MG63 (cell line): ENCODE data around the gene MERTK. TPM values are rescaled to one million over a fixed set of nuclear protein-coding genes. Genes with fewer than 3 reads are reported as not detected.
"Not testable (repeated sequence)": the region's sequence is repeated elsewhere in the genome, so short reads cannot be mapped to it uniquely, and the experiment has no call there.

ENCODE experiments used
- DNase-seq: peaks from one replicate; pipeline ENCODE4 v3.0.0-alpha.2; 2020
- H3K27me3 ChIP-seq: fragments of 250-450 bp; sonication (Bioruptor Pico); 2 replicates; pipeline ENCODE4 v1.5.1; 2020; ENCODE audit warnings: mild to moderate bottlenecking, moderate library complexity
- H3K36me3 ChIP-seq: fragments of 250-450 bp; sonication (Bioruptor Pico); 2 replicates; pipeline ENCODE4 v1.5.1; 2020; ENCODE audit warnings: mild to moderate bottlenecking, moderate library complexity
- H3K4me3 ChIP-seq: fragments of 250-450 bp; sonication (Bioruptor Pico); 2 replicates; pipeline ENCODE4 v1.5.1; 2020; ENCODE audit warnings: mild to moderate bottlenecking, moderate library complexity
- H3K9me3 ChIP-seq: fragments of 250-450 bp; sonication (Bioruptor Pico); 2 replicates; pipeline ENCODE4 v1.5.1; 2020; ENCODE audit warnings: mild to moderate bottlenecking, moderate library complexity
- total RNA-seq: library from RNA; depleted of rRNA; stranded (reverse); fragments of >200 nt; shearing (Covaris generic); gene quantifications from 2 replicates; pipeline ENCODE4 v1.2.3, GENCODE V29; 2014; ENCODE audit warnings: low replicate concordance

The MERTK gene
- total RNA-seq, 1 experiment from 2014 or later, result 0.23 TPM

- not testable (repeated sequence) for H3K4me3 ChIP-seq, H3K9me3 ChIP-seq, H3K27me3 ChIP-seq, H3K36me3 ChIP-seq, DNase-seq
Measured at GRCh38 chr2:111905475-111905869, 7.1 kb downstream of the MERTK start.

DNA sequence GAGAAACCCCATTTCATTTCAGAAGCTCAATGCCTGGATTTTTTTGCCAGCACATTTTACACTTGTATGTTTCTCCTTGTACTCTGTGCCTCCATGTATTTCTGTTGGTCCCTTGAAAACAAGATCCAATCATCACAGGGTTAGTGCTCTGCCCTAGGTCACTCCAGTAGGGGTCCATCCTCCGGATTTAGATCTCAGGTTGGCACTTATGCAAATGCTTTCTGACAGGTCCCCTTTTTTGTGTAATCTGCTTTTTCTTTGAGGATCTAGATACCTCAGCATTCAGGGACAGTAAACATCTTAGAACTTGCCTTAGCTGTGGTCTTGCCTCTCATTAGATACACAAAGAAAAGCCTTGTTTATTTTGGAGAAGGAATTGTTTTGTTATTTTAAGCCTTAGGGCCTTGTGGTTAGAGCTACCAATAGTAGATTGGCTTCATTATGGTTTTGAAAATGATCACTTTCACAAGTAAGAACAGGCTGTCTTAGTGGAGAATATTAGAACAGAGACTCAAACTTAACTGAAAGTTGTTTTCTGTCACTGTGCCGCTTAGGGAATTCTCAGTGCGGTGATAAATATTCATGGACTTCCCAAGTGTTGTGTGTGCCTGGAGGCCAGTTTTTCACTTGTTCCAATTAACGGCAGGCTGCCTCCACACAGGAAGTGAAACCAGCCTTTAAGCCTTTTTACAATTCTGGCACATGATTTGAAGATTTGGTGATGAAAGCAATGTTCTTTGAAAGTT, 7.8 kb downstream of the MERTK start:
- H3K4me3 ChIP-seq, result no peak overlapping the region
- no peaks in the 10 kb centered on the region for H3K9me3 ChIP-seq
- DNase-seq, result no peak

GRCh38 chr2:111908578-111908977, 10.2 kb downstream of the MERTK start:
- Histone ChIP-seq H3K4me3 (no peak overlapping the region), H3K27me3 (no peaks in the 10 kb centered on the region), H3K9me3 (no peaks in the 10 kb centered on the region), H3K36me3 (no peaks in the 10 kb centered on the region)
- no peak for DNase-seq

More for the DNA sequence above, 7.8 kb downstream of the MERTK start:
- H3K36me3 ChIP-seq, result no peaks in the 10 kb centered on the region
- H3K27me3 ChIP-seq, result no peaks in the 10 kb centered on the region

GRCh38 chr2:111909079-111909478, 10.7 kb downstream of the MERTK start:
- Histone ChIP-seq H3K4me3 (no peak overlapping the region), H3K36me3 (no peaks in the 10 kb centered on the region), H3K27me3 (no peaks in the 10 kb centered on the region), H3K9me3 (no peaks in the 10 kb centered on the region)
- no peak for DNase-seq

DNA sequence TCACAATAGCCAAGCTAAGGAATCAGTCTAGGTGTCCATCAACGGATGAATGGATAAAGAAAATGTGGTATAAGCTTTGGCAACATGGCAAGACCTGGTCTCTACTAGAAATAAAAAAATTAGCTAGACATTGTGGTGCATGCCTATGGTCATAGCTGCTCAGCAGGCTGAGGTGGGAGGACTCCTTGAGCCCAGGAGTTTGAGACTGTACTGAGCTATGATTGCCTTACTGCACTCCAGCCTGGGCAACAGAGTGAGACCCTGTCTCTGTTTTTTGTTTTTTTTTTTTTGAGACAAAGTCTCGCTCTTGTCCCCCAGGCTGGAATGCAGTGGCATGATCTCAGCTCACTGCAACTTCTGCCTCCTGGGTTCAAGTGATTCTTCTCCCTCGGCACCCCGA, 11.6 kb downstream of the MERTK start:
- H3K9me3 ChIP-seq, H3K4me3 ChIP-seq, H3K27me3 ChIP-seq, DNase-seq, H3K36me3 ChIP-seq: not testable (repeated sequence)

DNA sequence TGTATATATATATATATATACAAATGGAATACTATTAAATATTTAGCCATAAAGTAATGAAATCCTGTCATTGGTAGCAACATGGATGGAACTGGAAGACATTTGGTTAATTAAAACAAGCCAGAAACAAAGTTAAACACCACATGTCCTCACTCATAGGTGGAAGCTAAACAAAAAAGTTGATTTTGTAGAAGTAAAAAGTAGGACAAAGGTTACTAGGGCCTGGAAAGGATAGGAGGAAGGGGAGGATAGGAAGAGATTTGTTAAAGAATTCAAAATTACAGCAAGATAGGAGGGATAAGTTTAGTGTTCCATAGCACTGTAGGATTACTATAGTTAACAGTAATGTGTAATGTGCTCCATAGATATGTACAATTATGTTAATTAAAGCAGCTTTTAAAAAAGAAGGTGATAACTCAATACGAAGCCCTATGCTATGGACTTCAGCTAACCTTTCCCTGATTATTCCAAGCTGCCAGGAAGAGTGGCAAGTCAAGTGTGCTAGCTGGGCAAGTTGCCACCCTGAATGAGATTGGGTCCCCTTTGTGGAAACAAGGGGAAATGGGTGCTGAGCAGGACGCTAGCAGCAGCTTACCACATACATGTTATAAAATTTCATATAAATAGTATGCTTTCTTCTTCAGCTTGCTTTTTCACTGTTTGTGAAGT, 12.3 kb downstream of the MERTK start:
- Histone ChIP-seq H3K36me3 (no peaks in the 10 kb centered on the region), H3K9me3 (no peaks in the 10 kb centered on the region), H3K4me3 (no peak overlapping the region), H3K27me3 (no peaks in the 10 kb centered on the region)
- no peak for DNase-seq

GRCh38 chr2:111911295-111911977, 13.0 kb downstream of the MERTK start:
- H3K27me3 ChIP-seq, H3K4me3 ChIP-seq, DNase-seq, H3K36me3 ChIP-seq, H3K9me3 ChIP-seq: not testable (repeated sequence)

- Histone ChIP-seq H3K9me3 (no peaks in the 10 kb centered on the region), H3K27me3 (no peaks in the 10 kb centered on the region), H3K36me3 (no peaks in the 10 kb centered on the region), H3K4me3 (no peak overlapping the region)
- DNase-seq, result no peak
Measured at GRCh38 chr2:111912547-111912946, 14.1 kb downstream of the MERTK start.

- no peaks in the 10 kb centered on the region for H3K36me3 ChIP-seq
- H3K4me3 ChIP-seq, result no peak overlapping the region
- no peaks in the 10 kb centered on the region for H3K27me3 ChIP-seq
- no peak for DNase-seq
- H3K9me3 ChIP-seq, result no peaks in the 10 kb centered on the region
Measured at GRCh38 chr2:111917106-111917505, 18.7 kb downstream of the MERTK start.

DNA sequence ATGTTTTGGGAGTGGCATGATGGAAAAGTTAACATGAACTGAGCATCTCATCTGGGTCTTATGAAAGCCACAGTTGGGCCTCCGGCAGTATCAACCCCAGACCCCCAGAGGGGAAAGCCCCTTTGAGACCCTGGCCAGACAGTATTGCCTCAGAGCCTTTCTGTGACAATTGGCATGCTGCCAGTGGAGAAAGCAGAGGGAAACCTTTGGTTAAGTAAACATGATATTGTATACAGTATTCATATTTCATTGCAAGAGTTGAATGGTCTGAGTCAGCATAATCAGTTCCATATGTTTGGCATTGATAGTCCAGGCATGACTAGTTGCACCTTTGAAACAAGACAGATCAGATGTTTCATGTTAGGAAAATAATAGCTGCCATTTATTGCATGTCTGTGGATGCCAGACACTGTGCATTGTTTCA, 20.0 kb downstream of the MERTK start:
- Histone ChIP-seq H3K9me3 (no peaks in the 10 kb centered on the region), H3K4me3 (no peak overlapping the region), H3K36me3 (no peaks in the 10 kb centered on the region), H3K27me3 (no peaks in the 10 kb centered on the region)
- peak; percentile 47 for DNase-seq

- Histone ChIP-seq H3K9me3 (no peaks in the 10 kb centered on the region), H3K4me3 (no peak overlapping the region), H3K27me3 (no peaks in the 10 kb centered on the region), H3K36me3 (no peaks in the 10 kb centered on the region)
- DNase-seq, result no peak
Measured at GRCh38 chr2:111919365-111919764, 21.0 kb downstream of the MERTK start.

- Histone ChIP-seq H3K36me3 (no peaks in the 10 kb centered on the region), H3K27me3 (no peaks in the 10 kb centered on the region), H3K9me3 (no peaks in the 10 kb centered on the region), H3K4me3 (no peak overlapping the region)
- DNase-seq, result peak; percentile 48
Measured at GRCh38 chr2:111919794-111920608, 21.6 kb downstream of the MERTK start.

DNA sequence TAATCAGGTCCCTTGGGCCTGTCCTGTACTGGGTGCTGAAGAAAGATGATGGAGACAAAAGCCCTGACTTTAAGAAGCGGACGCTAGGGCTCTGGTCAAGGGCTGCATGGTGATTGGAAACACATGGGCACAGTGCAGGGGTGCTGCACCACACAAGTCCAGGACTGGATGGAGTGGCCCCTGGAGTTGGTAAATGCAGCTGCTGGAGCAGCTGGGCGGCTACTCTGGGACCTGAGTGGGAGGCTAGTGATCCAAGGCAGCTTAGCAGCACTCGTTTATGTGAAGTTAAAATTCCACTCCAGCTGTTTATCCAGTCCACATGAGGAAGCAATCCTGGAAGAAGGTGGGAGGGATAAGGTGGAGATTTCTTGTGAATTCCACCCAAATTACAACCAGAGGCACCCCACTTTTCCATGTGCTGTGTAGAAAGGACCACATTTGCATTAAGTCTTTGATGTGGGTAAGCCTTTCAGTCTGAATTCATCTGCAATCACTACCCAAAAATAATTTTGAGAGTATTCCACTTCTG, 24.9 kb downstream of the MERTK start:
- no peak for DNase-seq
- no peak overlapping the region for H3K4me3 ChIP-seq
- H3K36me3 ChIP-seq, result no peaks in the 10 kb centered on the region
- no peaks in the 10 kb centered on the region for H3K27me3 ChIP-seq
- H3K9me3 ChIP-seq, result no peaks in the 10 kb centered on the region

- no peak overlapping the region for H3K4me3 ChIP-seq
- no peaks in the 10 kb centered on the region for H3K36me3 ChIP-seq
- H3K9me3 ChIP-seq, result no peaks in the 10 kb centered on the region
- no peak for DNase-seq
- no peaks in the 10 kb centered on the region for H3K27me3 ChIP-seq
Measured at GRCh38 chr2:111924617-111925107, 26.3 kb downstream of the MERTK start.

DNA sequence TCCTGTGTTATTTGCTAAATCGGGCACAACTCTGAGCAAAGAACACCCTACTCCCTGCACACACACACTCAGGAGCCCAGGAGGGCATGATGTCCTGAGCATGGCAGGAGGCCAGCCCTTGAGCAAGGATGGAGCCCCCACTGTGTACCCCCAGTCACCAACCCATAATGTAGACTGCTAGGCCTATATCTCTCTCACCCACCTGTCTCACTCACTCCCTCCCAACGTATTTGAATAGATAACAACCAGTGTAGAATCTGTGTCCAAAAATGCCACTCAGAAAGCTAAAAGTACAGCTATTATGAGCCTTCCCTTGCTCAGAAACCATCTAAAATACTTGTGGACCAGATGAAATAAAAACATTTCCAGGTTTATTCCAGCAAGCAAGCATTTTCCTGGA, 29.3 kb downstream of the MERTK start:
- H3K36me3 ChIP-seq, result no peaks in the 10 kb centered on the region
- H3K4me3 ChIP-seq, result no peak overlapping the region
- no peak for DNase-seq
- no peaks in the 10 kb centered on the region for H3K27me3 ChIP-seq
- no peaks in the 10 kb centered on the region for H3K9me3 ChIP-seq

DNA sequence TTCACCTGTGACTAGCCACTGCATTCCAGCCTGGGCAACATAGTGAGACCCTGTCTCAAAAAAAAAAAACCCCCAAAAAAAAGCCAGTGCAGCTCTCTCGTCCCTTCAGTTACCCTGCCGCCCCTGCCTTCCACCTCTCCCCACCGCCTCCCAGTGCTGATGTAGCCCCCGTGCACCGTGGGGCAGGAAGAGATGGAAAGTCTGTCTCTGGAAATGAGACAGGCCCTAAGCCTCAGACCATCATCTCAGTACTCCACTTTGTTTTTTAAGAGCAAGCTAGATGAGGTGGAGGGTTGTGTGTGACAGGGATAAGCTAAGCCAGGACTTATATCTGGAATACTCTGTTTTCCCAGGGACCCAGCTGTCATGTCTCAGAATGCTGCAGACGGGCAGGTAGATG, 32.0 kb downstream of the MERTK start:
- H3K27me3 ChIP-seq, result no peaks in the 10 kb centered on the region; the same call in 1 of the 2 replicates
- H3K36me3 ChIP-seq, result no peaks in the 10 kb centered on the region
- H3K4me3 ChIP-seq, result no peak overlapping the region
- H3K9me3 ChIP-seq, result no peaks in the 10 kb centered on the region
- DNase-seq, result no peak
